A549 (cell line): Measurements from ENCODE around the gene TENT5C. TPM values are rescaled to one million over a fixed set of nuclear protein-coding genes. Genes with fewer than 3 reads are reported as not detected.

Experiments
- ATAC-seq, 2 experiments: fragments of 200-7000 bp in 1 of 2; fragments of >200 bp in 1 of 2; cut with Nextera tagmentation in 1 of 2; cut with Tn5 transposase in 1 of 2; 3 replicates each; pipeline versions ENCODE4 v1.8.0 to v1.9.1; 2018 to 2020; ENCODE audit warnings: mild to moderate bottlenecking in 1 of 2, moderate library complexity in 1 of 2
- CTCF ChIA-PET: fragments of 300-600 bp; sonication (Branson Sonifier 250); formaldehyde crosslinking; extraction: SDS; loops from one replicate; lab custom pipeline; 2021; ENCODE audit warnings: antibody characterized with exemption, inconsistent platforms; lab: Yijun Ruan, JAX
- POLR2A ChIA-PET: fragments of 350-600 bp; formaldehyde crosslinking; extraction: SDS; loops from one replicate; lab custom pipeline; 2021; ENCODE audit warnings: antibody characterized with exemption, inconsistent platforms; lab: Yijun Ruan, JAX
- DNase-seq, 2 experiments: peaks; one replicate each; pipeline versions ENCODE4 v3.0.0 to v3.0.0-alpha.2; 2011 to 2016; ENCODE audit warnings: low read depth in 1 of 2, low spot score in 1 of 2
- FAIRE-seq: peaks from 2 replicates; lab custom pipeline; 2011; peaks lifted over from hg19 to GRCh38; lab: Jason Lieb, UNC
- H3K27ac ChIP-seq, 2 experiments: fragments of >200 bp; sonication (Bioruptor Twin); formaldehyde crosslinking; 3 replicates each; pipeline ENCODE4 v1.5.1; 2016 to 2017
- H3K4me1 ChIP-seq: fragments of >200 bp; sonication (Bioruptor Twin); formaldehyde crosslinking; 3 replicates; pipeline ENCODE4 v1.6.1; 2016
- H3K4me2 ChIP-seq: fragments of >200 bp; sonication (Bioruptor Twin); formaldehyde crosslinking; 3 replicates; pipeline ENCODE4 v1.6.1; 2016
- H3K4me3 ChIP-seq: fragments of >200 bp; sonication (Bioruptor Twin); formaldehyde crosslinking; 3 replicates; pipeline ENCODE4 v1.5.1; 2016
- H3K9me3 ChIP-seq: fragments of >200 bp; sonication (Bioruptor Twin); formaldehyde crosslinking; 3 replicates; pipeline ENCODE4 v1.6.1; 2016
- CBX2 ChIP-seq: fragments of 200-600 bp; sonication (generic); IDR thresholded peaks from 2 replicates; pipeline ENCODE4 v1.6.1; 2016; ENCODE audit warnings: low read depth, mild to moderate bottlenecking, borderline replicate concordance
- CEBPB ChIP-seq, 2 experiments: fragments of >200 bp in 1 of 2; sonication (Bioruptor Twin) in 1 of 2; formaldehyde crosslinking in 1 of 2; IDR thresholded peaks; 2 replicates each; pipeline ENCODE4 v1.6.1; 2012 to 2016
- CHD4 ChIP-seq: fragments of 200-600 bp; sonication (generic); IDR thresholded peaks from 2 replicates; pipeline ENCODE4 v1.6.1; 2016; ENCODE audit warnings: antibody characterized with exemption, mild to moderate bottlenecking, borderline replicate concordance
- EHF ChIP-seq: fragments of 250-450 bp; sonication (Bioruptor Pico); IDR thresholded peaks from 2 replicates; pipeline ENCODE4 v1.5.0; 2020; ENCODE audit warnings: mild to moderate bottlenecking
- ESRRA ChIP-seq: fragments of 150-350 bp; IDR thresholded peaks from 2 replicates; pipeline ENCODE4 v1.6.1; 2014; ENCODE audit warnings: mild to moderate bottlenecking, low read length, borderline replicate concordance
- FOSB ChIP-seq: fragments of 250-450 bp; sonication (Bioruptor Pico); IDR thresholded peaks from 2 replicates; pipeline ENCODE4 v1.5.0; 2020; ENCODE audit warnings: mild to moderate bottlenecking, moderate library complexity
- GATA3 ChIP-seq: IDR thresholded peaks from 2 replicates; pipeline ENCODE4 v1.6.1; 2012; ENCODE audit warnings: borderline replicate concordance
- HDAC2 ChIP-seq: fragments of 200-600 bp; sonication (generic); IDR thresholded peaks from 2 replicates; pipeline ENCODE4 v1.6.1; 2016
- HEYL ChIP-seq: fragments of 250-450 bp; sonication (Bioruptor Pico); IDR thresholded peaks from 2 replicates; pipeline ENCODE4 v1.8.0; 2021; ENCODE audit warnings: mild to moderate bottlenecking, moderate library complexity
- HOXA7 ChIP-seq: fragments of 250-450 bp; sonication (Bioruptor Pico); IDR thresholded peaks from 2 replicates; pipeline ENCODE4 v1.5.0; 2020; ENCODE audit warnings: mild to moderate bottlenecking, moderate library complexity
- JUNB ChIP-seq: fragments of >200 bp; sonication (Bioruptor Twin); formaldehyde crosslinking; IDR thresholded peaks from 2 replicates; pipeline ENCODE4 v1.6.1; 2016
- KDM5A ChIP-seq: fragments of 200-600 bp; sonication (generic); IDR thresholded peaks from 2 replicates; pipeline ENCODE4 v1.6.1; 2016; ENCODE audit warnings: antibody characterized with exemption, mild to moderate bottlenecking
- MAFK ChIP-seq: fragments of 450-650 bp; IDR thresholded peaks from 2 replicates; pipeline ENCODE4 v1.6.1; 2014; ENCODE audit not compliant: partially characterized antibody
- PHF8 ChIP-seq: fragments of 200-600 bp; sonication (generic); IDR thresholded peaks from 2 replicates; pipeline ENCODE4 v1.6.1; 2016; ENCODE audit warnings: low read depth, mild to moderate bottlenecking, antibody characterized with exemption, moderate library complexity, borderline replicate concordance
- POLR2AphosphoS2 ChIP-seq: conservative IDR thresholded peaks from 2 replicates; pipeline ENCODE4 v1.6.1; 2012; ENCODE audit warnings: low read length, improper control_type of control experiment, inconsistent platforms
- RARB ChIP-seq: fragments of 250-450 bp; sonication (Bioruptor Pico); IDR thresholded peaks from 2 replicates; pipeline ENCODE4 v1.8.0; 2021; ENCODE audit warnings: mild to moderate bottlenecking, moderate library complexity
- RCOR1 ChIP-seq: fragments of 150-350 bp; IDR thresholded peaks from 2 replicates; pipeline ENCODE4 v1.6.1; 2014; ENCODE audit warnings: antibody characterized with exemption, low read length, low read depth
- ZC3H11A ChIP-seq: fragments of 450-650 bp; IDR thresholded peaks from 2 replicates; pipeline ENCODE4 v1.6.1; 2014; ENCODE audit warnings: antibody characterized with exemption, mild to moderate bottlenecking
- ZFP36 ChIP-seq: fragments of 450-650 bp; IDR thresholded peaks from 2 replicates; pipeline ENCODE4 v1.6.1; 2014; ENCODE audit warnings: borderline replicate concordance; ENCODE audit not compliant: partially characterized antibody
- WGBS: methylation state at CpG from one replicate; pipeline ENCODE4 v1.1.6; 2017; ENCODE audit errors: missing lambda C conversion rate; 5-methylcytosine and 5-hydroxymethylcytosine counted together
- polyA plus RNA-seq, 4 experiments: library from polyadenylated mRNA; depleted of rRNA in 3 of 4; stranded (reverse); fragments of >200 nt; fragmentation: RNase III in 1 of 4; extraction: RNeasy Plus Mini Kit Qiagen cat#74134 plus additional on column Dnase treatment in 1 of 4; gene quantifications; 2 replicates in 3 of 4; 3 replicates in 1 of 4; pipeline ENCODE4 v1.2.3, GENCODE V29; 2011 to 2017
- TF ChIP-seq, protein P1 (sequence below): fragments of 250-450 bp; sonication (Bioruptor Pico); IDR thresholded peaks from 2 replicates; pipeline ENCODE4 v1.5.0; 2020; ENCODE audit warnings: low read depth, mild to moderate bottlenecking, moderate library complexity
- TF ChIP-seq, protein P2 (sequence below): fragments of >200 bp; sonication (Bioruptor Twin); formaldehyde crosslinking; IDR thresholded peaks from 3 replicates; pipeline ENCODE4 v1.5.1; 2016
- TF ChIP-seq, protein P3 (sequence below): fragments of >200 bp; sonication (Bioruptor Twin); formaldehyde crosslinking; IDR thresholded peaks from 3 replicates; pipeline ENCODE4 v1.6.1; 2016
- TF ChIP-seq, protein P4 (sequence below): IDR thresholded peaks from 2 replicates; pipeline ENCODE4 v1.6.1; 2012
- TF ChIP-seq, protein P5 (sequence below): fragments of >200 bp; sonication (Bioruptor Twin); formaldehyde crosslinking; IDR thresholded peaks from 2 replicates; pipeline ENCODE4 v1.6.1; 2016

TENT5C gene
- polyA plus RNA-seq, 2 of the 4 experiments (the other 2 are of a cell fraction), result 0.14 to 0.17 TPM

DNA sequence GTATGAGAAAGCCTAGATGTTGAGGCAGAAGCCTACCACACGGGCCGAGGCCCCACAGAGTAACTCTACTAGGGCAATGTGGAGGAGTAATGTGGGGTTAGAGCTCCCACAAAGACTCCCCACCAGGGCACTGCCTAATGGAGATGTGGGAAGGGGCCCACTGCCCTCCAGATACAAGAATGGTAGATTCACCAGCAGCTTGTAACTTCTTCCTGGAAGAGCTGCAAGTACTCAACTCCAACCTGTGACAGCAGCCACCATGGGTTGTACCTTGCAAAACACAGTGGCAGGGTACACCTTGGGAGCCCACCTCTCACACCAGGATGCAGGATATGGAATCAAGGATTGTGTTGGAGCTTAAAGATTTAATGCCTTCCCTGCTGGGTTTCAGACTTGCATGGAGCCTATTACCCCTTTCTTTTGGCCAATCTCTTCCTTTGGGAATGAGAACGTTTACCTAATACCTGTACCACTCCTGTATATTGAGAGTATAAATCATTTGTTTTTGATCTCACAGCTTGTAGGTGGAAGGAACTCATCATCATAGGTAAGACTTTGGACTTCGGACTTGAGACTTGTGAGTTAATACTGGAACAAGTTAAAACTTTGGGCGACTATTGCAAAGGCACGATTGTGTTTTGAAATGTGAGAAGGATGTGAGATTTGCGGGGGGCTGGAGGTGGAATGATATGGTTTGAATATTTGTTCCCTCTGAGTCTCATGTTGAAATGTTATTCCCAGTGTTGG is 57.5 kb downstream of the TENT5C start:
- Histone ChIP-seq H3K4me3 (no peak overlapping the region), H3K27ac (no peak overlapping the region), H3K4me1 (no peaks in the 10 kb centered on the region), H3K9me3 (no peaks in the 10 kb centered on the region)
- ChIA-PET CTCF (no interaction called here), POLR2A (no interaction called here)
- no peak for ATAC-seq
- no peak for FAIRE-seq
- no peak for TF ChIP-seq POLR2AphosphoS2
- TF ChIP-seq KDM5A, result no peak
- TF ChIP-seq RARB (CRISPR knock-in tag), result no peak
- TF ChIP-seq JUNB, result no peak
- TF ChIP-seq, protein P1, sequence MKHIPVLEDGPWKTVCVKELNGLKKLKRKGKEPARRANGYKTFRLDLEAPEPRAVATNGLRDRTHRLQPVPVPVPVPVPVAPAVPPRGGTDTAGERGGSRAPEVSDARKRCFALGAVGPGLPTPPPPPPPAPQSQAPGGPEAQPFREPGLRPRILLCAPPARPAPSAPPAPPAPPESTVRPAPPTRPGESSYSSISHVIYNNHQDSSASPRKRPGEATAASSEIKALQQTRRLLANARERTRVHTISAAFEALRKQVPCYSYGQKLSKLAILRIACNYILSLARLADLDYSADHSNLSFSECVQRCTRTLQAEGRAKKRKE (CRISPR knock-in tag), result no peak
- TF ChIP-seq HOXA7 (CRISPR knock-in tag), result no peak
- TF ChIP-seq ZFP36, result no peak
- no peak for TF ChIP-seq CEBPB (IDR thresholded peaks at IDR 0.05)
- no peak for TF ChIP-seq MAFK
- no peak for TF ChIP-seq ESRRA
- TF ChIP-seq, all 56 proteins: peak for 0
- 78% methylated on average over 5 of the region's 7 CpGs for WGBS
- DNase-seq, result no peak
- H3K4me2 ChIP-seq, result no peak overlapping the region

DNA sequence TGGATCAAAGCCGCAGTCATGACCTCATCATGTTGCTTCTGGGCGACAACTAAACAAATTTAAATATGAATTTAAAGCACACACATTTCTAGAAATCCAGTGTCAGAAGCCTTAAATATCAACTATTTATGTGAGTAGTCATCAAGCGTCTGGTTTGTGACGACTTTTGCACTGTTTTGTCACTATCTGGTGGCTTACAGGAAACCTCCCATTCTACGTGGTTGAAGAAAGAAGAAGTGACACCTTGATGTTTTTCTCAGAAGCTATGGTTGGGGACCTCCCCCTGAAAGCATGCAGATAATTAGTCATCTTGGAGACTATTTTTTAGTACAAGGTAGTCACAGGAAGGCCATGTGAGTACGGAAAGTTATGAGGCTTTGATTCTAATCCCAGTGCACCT is 58.5 kb downstream of the TENT5C start:
- no peak for TF ChIP-seq ZC3H11A
- no peak for TF ChIP-seq CHD4
- no peak for TF ChIP-seq HDAC2
- TF ChIP-seq, protein P2, sequence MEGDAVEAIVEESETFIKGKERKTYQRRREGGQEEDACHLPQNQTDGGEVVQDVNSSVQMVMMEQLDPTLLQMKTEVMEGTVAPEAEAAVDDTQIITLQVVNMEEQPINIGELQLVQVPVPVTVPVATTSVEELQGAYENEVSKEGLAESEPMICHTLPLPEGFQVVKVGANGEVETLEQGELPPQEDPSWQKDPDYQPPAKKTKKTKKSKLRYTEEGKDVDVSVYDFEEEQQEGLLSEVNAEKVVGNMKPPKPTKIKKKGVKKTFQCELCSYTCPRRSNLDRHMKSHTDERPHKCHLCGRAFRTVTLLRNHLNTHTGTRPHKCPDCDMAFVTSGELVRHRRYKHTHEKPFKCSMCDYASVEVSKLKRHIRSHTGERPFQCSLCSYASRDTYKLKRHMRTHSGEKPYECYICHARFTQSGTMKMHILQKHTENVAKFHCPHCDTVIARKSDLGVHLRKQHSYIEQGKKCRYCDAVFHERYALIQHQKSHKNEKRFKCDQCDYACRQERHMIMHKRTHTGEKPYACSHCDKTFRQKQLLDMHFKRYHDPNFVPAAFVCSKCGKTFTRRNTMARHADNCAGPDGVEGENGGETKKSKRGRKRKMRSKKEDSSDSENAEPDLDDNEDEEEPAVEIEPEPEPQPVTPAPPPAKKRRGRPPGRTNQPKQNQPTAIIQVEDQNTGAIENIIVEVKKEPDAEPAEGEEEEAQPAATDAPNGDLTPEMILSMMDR, result no peak
- no peak for TF ChIP-seq RCOR1
- TF ChIP-seq, protein P1 (CRISPR knock-in tag), result no peak
- TF ChIP-seq, protein P3, sequence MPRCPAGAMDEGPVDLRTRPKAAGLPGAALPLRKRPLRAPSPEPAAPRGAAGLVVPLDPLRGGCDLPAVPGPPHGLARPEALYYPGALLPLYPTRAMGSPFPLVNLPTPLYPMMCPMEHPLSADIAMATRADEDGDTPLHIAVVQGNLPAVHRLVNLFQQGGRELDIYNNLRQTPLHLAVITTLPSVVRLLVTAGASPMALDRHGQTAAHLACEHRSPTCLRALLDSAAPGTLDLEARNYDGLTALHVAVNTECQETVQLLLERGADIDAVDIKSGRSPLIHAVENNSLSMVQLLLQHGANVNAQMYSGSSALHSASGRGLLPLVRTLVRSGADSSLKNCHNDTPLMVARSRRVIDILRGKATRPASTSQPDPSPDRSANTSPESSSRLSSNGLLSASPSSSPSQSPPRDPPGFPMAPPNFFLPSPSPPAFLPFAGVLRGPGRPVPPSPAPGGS, result no peak
- TF ChIP-seq, protein P4, sequence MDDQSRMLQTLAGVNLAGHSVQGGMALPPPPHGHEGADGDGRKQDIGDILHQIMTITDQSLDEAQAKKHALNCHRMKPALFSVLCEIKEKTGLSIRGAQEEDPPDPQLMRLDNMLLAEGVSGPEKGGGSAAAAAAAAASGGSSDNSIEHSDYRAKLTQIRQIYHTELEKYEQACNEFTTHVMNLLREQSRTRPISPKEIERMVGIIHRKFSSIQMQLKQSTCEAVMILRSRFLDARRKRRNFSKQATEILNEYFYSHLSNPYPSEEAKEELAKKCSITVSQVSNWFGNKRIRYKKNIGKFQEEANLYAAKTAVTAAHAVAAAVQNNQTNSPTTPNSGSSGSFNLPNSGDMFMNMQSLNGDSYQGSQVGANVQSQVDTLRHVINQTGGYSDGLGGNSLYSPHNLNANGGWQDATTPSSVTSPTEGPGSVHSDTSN, result no peak
- no peak for TF ChIP-seq ZFP36
- TF ChIP-seq FOSB (CRISPR knock-in tag), result no peak
- TF ChIP-seq, protein P5, sequence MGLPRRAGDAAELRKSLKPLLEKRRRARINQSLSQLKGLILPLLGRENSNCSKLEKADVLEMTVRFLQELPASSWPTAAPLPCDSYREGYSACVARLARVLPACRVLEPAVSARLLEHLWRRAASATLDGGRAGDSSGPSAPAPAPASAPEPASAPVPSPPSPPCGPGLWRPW, result no peak
- TF ChIP-seq PHF8, result no peak
- no peak for TF ChIP-seq GATA3
- no peak for TF ChIP-seq CBX2
- no peak for TF ChIP-seq EHF (CRISPR knock-in tag)
- TF ChIP-seq HEYL, result no peak
- TF ChIP-seq, all 56 proteins: peak for 0
- ChIA-PET CTCF (interaction anchor here (0.6 kb wide), 1 partner anchor 1149 kb away, joined by 3 read pairs; no protein-coding TSS in a partner anchor), POLR2A (no interaction called here)
- no peak overlapping the region for H3K27ac ChIP-seq
- H3K9me3 ChIP-seq, result no peaks in the 10 kb centered on the region
- WGBS, result 81% methylated on average over 6 of the region's 6 CpGs
- no peak overlapping the region for H3K4me2 ChIP-seq
- H3K4me3 ChIP-seq, result no peak overlapping the region
- no peaks in the 10 kb centered on the region for H3K4me1 ChIP-seq
- FAIRE-seq, result no peak
- no peak for ATAC-seq
- DNase-seq, result no peak
